HEK293 (cell line): Measurements from ENCODE around the gene SIX4.

Experiments
- CTCF ChIA-PET: fragments of 350-600 bp; formaldehyde crosslinking; extraction: SDS; loops from one replicate; lab custom pipeline; 2021; ENCODE audit warnings: antibody characterized with exemption; lab: Yijun Ruan, JAX
- POLR2A ChIA-PET: fragments of 300-600 bp; formaldehyde crosslinking; extraction: SDS; loops from one replicate; lab custom pipeline; 2020; ENCODE audit warnings: antibody characterized with exemption, inconsistent platforms; lab: Yijun Ruan, JAX
- H3K27ac ChIP-seq: fragments of 200-500 bp; sonication (Bioruptor generic); 2 replicates; pipeline ENCODE4 v1.5.1; 2014; ENCODE audit warnings: low read depth, low read length, control low read depth, inconsistent platforms; ENCODE audit errors: extremely low read depth
- H3K36me3 ChIP-seq, 2 experiments: fragments of 200-500 bp in 1 of 2; sonication (Bioruptor generic) in 1 of 2; 1 replicate in 1 of 2; 2 replicates in 1 of 2; pipeline ENCODE4 v1.5.1; 2014 to 2017; ENCODE audit warnings: inconsistent platforms in 2 of 2, low read length in 2 of 2; ENCODE audit not compliant: control insufficient read depth in 2 of 2, insufficient read depth in 1 of 2
- H3K4me1 ChIP-seq: fragments of 200-500 bp; sonication (Bioruptor generic); 2 replicates; pipeline ENCODE4 v1.5.1; 2014; ENCODE audit warnings: mild to moderate bottlenecking, low read length, inconsistent platforms; ENCODE audit not compliant: control insufficient read depth, insufficient read depth
- H3K4me3 ChIP-seq: 2 replicates; pipeline ENCODE4 v1.5.1; 2011; ENCODE audit warnings: low read depth, mild to moderate bottlenecking, control low read depth, low read length, moderate library complexity
- H3K9me3 ChIP-seq: fragments of 200-500 bp; sonication (Bioruptor generic); 2 replicates; pipeline ENCODE4 v1.5.1; 2014; ENCODE audit warnings: low read depth, low read length, inconsistent platforms; ENCODE audit not compliant: control insufficient read depth, insufficient read depth
- GLIS1 ChIP-seq: fragments of 450-650 bp; formaldehyde crosslinking; IDR thresholded peaks from 2 replicates; pipeline ENCODE4 v1.5.1; 2016; ENCODE audit warnings: missing biosample characterization, missing genetic modification characterization
- GLIS2 ChIP-seq: fragments of 450-650 bp; formaldehyde crosslinking; IDR thresholded peaks from 2 replicates; pipeline ENCODE4 v1.5.1; 2016; ENCODE audit warnings: missing biosample characterization, missing genetic modification characterization
- HOXA7 ChIP-seq: sonication (generic); formaldehyde crosslinking; IDR thresholded peaks from 2 replicates; pipeline ENCODE4 v1.8.1; 2022; ENCODE audit warnings: missing genetic modification reagents, borderline replicate concordance
- PRDM1 ChIP-seq: fragments of 450-650 bp; formaldehyde crosslinking; IDR thresholded peaks from 2 replicates; pipeline ENCODE4; 2016; ENCODE audit warnings: missing biosample characterization, missing genetic modification characterization
- SCRT2 ChIP-seq: fragments of 450-650 bp; formaldehyde crosslinking; IDR thresholded peaks from 2 replicates; pipeline ENCODE4 v1.5.1; 2016; ENCODE audit warnings: missing biosample characterization, missing genetic modification characterization
- ZEB2 ChIP-seq: fragments of 450-650 bp; formaldehyde crosslinking; IDR thresholded peaks from 2 replicates; pipeline ENCODE4 v1.5.1; 2016; ENCODE audit warnings: missing biosample characterization, missing genetic modification characterization
- ZNF335 ChIP-seq: fragments of 450-650 bp; formaldehyde crosslinking; conservative IDR thresholded peaks from 2 replicates; pipeline ENCODE4 v1.5.1; 2016; ENCODE audit warnings: missing biosample characterization, missing genetic modification characterization
- ZNF501 ChIP-seq: fragments of 450-650 bp; formaldehyde crosslinking; IDR thresholded peaks from 2 replicates; pipeline ENCODE4 v1.5.1; 2016; ENCODE audit warnings: missing biosample characterization, missing genetic modification characterization
- ZNF843 ChIP-seq: fragments of 450-650 bp; formaldehyde crosslinking; IDR thresholded peaks from 2 replicates; pipeline ENCODE4 v1.5.1; 2016; ENCODE audit warnings: missing biosample characterization, missing genetic modification characterization
- ZSCAN30 ChIP-seq: fragments of 450-650 bp; IDR thresholded peaks from 2 replicates; pipeline ENCODE4 v1.5.1; 2018; ENCODE audit warnings: missing biosample characterization, mild to moderate bottlenecking, missing genetic modification characterization, moderate library complexity
- TF ChIP-seq, protein P1 (sequence below): fragments of 450-650 bp; formaldehyde crosslinking; IDR thresholded peaks from 2 replicates; pipeline ENCODE4 v1.5.1; 2016; ENCODE audit warnings: missing biosample characterization, missing genetic modification characterization
- TF ChIP-seq, protein P2 (sequence below): fragments of 450-650 bp; formaldehyde crosslinking; IDR thresholded peaks from 2 replicates; pipeline ENCODE4 v1.5.1; 2016; ENCODE audit warnings: missing biosample characterization, missing genetic modification characterization
- TF ChIP-seq, protein P3 (sequence below): IDR thresholded peaks from 2 replicates; pipeline ENCODE4 v1.6.1; 2011; ENCODE audit warnings: mild to moderate bottlenecking, low read depth, low read length, borderline replicate concordance
- TF ChIP-seq, protein P4 (sequence below): fragments of 450-650 bp; formaldehyde crosslinking; optimal IDR thresholded peaks from 2 replicates; pipeline ENCODE3; 2016; ENCODE audit warnings: missing biosample characterization, mild to moderate bottlenecking, missing genetic modification characterization
- TF ChIP-seq, protein P5 (sequence below): fragments of 450-650 bp; formaldehyde crosslinking; IDR thresholded peaks from 2 replicates; pipeline ENCODE4 v1.5.1; 2016; ENCODE audit warnings: missing biosample characterization, missing genetic modification characterization

SIX4 gene

DNA sequence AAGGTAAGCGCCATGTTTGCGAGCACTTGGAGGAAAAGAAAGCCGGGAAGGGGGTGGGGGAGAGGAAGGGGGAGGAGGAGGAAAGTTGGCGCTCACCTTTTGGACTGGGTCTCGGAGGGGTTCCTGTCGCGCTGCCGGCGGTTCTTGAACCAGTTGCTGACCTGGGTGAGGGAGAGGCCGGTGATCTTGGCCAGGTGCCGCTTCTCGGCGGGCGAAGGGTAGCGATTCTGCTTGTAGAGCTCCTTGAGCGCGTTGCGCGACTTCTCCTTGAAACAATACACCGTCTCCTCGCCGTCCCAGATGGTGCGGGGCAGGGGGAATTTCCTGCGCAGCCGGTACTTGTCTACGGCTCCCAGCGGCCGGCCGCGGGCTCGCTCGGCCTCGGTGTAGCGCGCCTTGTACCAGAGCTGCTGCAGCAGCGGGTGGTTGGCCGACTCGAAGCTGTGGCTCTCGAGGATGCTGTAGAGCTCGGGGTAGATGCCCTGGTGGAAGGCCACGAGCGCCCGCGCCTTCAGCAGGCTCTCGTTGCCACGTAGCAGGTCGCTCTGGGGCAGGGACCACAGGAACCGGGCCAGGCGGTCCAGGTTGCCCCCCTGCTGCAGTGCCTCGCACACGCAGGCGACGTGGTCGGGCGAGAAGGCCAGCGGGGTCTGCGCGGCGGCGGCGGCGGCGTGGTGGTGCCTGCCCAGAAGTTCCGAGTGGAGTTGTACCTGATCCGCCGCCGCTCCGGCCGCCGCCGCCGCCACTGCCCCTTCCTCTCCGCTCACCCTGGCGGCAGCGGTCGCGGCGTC lies 840 bp downstream of the SIX4 start:
- CTCF ChIA-PET: interaction anchor here (0.5 to 1.0 kb wide), 4 partner anchors 23 to 529 kb away, joined by 3 to 5 read pairs (median 4); no protein-coding TSS in a partner anchor
- TF ChIP-seq GLIS1 (no peak), PRDM1 (tag by site-specific recombination) (0 out of 2 replicates have a peak, but pooled peaks have one; percentile 25), ZSCAN30 (tag by site-specific recombination) (no peak), ZNF843 (no peak), HOXA7 (no peak), GLIS2 (peak; percentile 11; the same call in 1 of the 2 replicates), ZNF501 (tag by site-specific recombination) (0 out of 2 replicates have a peak, but pooled peaks have one; percentile 11), ZEB2 (tag by site-specific recombination) (peak; percentile 19; the same call in 1 of the 2 replicates), SCRT2 (tag by site-specific recombination) (peak; percentile 24; the same call in 1 of the 2 replicates), ZNF335 (peak; percentile 29; the same call in 1 of the 2 replicates)
- TF ChIP-seq, protein P1, sequence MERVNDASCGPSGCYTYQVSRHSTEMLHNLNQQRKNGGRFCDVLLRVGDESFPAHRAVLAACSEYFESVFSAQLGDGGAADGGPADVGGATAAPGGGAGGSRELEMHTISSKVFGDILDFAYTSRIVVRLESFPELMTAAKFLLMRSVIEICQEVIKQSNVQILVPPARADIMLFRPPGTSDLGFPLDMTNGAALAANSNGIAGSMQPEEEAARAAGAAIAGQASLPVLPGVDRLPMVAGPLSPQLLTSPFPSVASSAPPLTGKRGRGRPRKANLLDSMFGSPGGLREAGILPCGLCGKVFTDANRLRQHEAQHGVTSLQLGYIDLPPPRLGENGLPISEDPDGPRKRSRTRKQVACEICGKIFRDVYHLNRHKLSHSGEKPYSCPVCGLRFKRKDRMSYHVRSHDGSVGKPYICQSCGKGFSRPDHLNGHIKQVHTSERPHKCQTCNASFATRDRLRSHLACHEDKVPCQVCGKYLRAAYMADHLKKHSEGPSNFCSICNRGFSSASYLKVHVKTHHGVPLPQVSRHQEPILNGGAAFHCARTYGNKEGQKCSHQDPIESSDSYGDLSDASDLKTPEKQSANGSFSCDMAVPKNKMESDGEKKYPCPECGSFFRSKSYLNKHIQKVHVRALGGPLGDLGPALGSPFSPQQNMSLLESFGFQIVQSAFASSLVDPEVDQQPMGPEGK (tag by site-specific recombination): 0 out of 2 replicates have a peak, but pooled peaks have one; percentile 6
- TF ChIP-seq, protein P2, sequence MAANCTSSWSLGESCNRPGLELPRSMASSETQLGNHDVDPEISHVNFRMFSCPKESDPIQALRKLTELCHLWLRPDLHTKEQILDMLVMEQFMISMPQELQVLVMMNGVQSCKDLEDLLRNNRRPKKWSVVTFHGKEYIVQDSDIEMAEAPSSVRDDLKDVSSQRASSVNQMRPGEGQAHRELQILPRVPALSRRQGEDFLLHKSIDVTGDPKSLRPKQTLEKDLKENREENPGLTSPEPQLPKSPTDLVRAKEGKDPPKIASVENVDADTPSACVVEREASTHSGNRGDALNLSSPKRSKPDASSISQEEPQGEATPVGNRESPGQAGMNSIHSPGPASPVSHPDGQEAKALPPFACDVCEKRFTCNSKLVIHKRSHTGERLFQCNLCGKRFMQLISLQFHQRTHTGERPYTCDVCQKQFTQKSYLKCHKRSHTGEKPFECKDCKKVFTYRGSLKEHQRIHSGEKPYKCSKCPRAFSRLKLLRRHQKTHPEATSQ: no peak
- TF ChIP-seq, protein P3, sequence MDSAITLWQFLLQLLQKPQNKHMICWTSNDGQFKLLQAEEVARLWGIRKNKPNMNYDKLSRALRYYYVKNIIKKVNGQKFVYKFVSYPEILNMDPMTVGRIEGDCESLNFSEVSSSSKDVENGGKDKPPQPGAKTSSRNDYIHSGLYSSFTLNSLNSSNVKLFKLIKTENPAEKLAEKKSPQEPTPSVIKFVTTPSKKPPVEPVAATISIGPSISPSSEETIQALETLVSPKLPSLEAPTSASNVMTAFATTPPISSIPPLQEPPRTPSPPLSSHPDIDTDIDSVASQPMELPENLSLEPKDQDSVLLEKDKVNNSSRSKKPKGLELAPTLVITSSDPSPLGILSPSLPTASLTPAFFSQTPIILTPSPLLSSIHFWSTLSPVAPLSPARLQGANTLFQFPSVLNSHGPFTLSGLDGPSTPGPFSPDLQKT: no peak
- TF ChIP-seq, protein P4, sequence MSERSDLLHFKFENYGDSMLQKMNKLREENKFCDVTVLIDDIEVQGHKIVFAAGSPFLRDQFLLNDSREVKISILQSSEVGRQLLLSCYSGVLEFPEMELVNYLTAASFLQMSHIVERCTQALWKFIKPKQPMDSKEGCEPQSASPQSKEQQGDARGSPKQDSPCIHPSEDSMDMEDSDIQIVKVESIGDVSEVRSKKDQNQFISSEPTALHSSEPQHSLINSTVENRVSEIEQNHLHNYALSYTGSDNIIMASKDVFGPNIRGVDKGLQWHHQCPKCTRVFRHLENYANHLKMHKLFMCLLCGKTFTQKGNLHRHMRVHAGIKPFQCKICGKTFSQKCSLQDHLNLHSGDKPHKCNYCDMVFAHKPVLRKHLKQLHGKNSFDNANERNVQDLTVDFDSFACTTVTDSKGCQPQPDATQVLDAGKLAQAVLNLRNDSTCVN (tag by site-specific recombination): peak; percentile 75
- TF ChIP-seq, protein P5, sequence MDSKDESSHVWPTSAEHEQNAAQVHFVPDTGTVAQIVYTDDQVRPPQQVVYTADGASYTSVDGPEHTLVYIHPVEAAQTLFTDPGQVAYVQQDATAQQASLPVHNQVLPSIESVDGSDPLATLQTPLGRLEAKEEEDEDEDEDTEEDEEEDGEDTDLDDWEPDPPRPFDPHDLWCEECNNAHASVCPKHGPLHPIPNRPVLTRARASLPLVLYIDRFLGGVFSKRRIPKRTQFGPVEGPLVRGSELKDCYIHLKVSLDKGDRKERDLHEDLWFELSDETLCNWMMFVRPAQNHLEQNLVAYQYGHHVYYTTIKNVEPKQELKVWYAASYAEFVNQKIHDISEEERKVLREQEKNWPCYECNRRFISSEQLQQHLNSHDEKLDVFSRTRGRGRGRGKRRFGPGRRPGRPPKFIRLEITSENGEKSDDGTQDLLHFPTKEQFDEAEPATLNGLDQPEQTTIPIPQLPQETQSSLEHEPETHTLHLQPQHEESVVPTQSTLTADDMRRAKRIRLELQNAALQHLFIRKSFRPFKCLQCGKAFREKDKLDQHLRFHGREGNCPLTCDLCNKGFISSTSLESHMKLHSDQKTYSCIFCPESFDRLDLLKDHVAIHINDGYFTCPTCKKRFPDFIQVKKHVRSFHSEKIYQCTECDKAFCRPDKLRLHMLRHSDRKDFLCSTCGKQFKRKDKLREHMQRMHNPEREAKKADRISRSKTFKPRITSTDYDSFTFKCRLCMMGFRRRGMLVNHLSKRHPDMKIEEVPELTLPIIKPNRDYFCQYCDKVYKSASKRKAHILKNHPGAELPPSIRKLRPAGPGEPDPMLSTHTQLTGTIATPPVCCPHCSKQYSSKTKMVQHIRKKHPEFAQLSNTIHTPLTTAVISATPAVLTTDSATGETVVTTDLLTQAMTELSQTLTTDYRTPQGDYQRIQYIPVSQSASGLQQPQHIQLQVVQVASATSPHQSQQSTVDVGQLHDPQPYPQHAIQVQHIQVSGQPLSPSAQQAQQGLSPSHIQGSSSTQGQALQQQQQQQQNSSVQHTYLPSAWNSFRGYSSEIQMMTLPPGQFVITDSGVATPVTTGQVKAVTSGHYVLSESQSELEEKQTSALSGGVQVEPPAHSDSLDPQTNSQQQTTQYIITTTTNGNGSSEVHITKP (tag by site-specific recombination): no peak; the same call in 1 of the 2 replicates
- POLR2A ChIA-PET: interaction anchor here (0.6 to 4.4 kb wide), 13 partner anchors 10 to 972 kb away, joined by 3 to 62 read pairs (median 5); partner anchors contain the start of genes HIF1A, SIX1, SLC38A6 and TRMT5
- peaks cover 12% of the 10 kb centered on the region for H3K4me1 ChIP-seq
- peak overlapping the region; percentile 99 for H3K27ac ChIP-seq
- peak overlapping the region; percentile 96 for H3K4me3 ChIP-seq
- peaks cover 5 to 26% of the 10 kb centered on the region in 2 experiments; a peak in 2 of 3 replicates for H3K36me3 ChIP-seq
- no peaks in the 10 kb centered on the region for H3K9me3 ChIP-seq
